GM12864 (cell line): ENCODE measurements around the gene ST6GALNAC1.

Experiments
- DNase-seq: peaks from one replicate; pipeline ENCODE4 v3.0.0-alpha.2; 2011; ENCODE audit warnings: low read depth
- H3K4me3 ChIP-seq: 2 replicates; pipeline ENCODE4 v1.5.1; 2011; ENCODE audit warnings: mild to moderate bottlenecking, low read depth, low read length, control low read depth
- TF ChIP-seq, protein P1 (sequence below): IDR thresholded peaks from 2 replicates; pipeline ENCODE4 v1.5.1; 2011; ENCODE audit warnings: low read depth, mild to moderate bottlenecking, moderate library complexity, low read length, control low read depth, inconsistent platforms; ENCODE audit errors: missing control alignments

Gene ST6GALNAC1

GRCh38 chr17:76671123-76671911 is 27.8 kb upstream of the ST6GALNAC1 start:
- H3K4me3 ChIP-seq: peak overlapping the region; percentile 66
- DNase-seq: peak; percentile 100
- TF ChIP-seq, protein P1, sequence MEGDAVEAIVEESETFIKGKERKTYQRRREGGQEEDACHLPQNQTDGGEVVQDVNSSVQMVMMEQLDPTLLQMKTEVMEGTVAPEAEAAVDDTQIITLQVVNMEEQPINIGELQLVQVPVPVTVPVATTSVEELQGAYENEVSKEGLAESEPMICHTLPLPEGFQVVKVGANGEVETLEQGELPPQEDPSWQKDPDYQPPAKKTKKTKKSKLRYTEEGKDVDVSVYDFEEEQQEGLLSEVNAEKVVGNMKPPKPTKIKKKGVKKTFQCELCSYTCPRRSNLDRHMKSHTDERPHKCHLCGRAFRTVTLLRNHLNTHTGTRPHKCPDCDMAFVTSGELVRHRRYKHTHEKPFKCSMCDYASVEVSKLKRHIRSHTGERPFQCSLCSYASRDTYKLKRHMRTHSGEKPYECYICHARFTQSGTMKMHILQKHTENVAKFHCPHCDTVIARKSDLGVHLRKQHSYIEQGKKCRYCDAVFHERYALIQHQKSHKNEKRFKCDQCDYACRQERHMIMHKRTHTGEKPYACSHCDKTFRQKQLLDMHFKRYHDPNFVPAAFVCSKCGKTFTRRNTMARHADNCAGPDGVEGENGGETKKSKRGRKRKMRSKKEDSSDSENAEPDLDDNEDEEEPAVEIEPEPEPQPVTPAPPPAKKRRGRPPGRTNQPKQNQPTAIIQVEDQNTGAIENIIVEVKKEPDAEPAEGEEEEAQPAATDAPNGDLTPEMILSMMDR: no peak

DNA sequence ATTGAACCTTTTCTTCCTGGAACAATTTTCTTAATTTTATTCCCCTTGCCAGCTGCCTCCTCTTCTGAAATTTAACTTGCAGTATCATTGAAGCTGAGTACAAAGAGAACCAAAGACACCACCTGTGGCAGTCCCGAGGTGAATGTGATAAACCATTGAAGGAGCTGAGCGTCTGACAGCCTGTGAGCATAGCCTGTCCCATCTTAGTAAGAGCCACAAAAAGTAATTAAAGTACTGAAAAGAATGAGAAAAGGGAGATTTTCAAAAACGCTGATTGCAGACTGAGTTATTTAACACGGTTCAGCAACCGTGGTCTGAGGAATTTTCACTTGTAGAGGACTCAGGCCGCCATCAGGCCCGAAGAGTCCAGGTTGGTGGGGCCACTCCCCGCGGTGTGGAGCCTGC is 27.2 kb upstream of the ST6GALNAC1 start:
- TF ChIP-seq, protein P1: no peak
- DNase-seq: no peak
- H3K4me3 ChIP-seq: no peak overlapping the region

- TF ChIP-seq, protein P1: no peak
- H3K4me3 ChIP-seq: no peak overlapping the region
- no peak for DNase-seq
Measured at GRCh38 chr17:76670020-76670717, 26.6 kb upstream of the ST6GALNAC1 start.

DNA sequence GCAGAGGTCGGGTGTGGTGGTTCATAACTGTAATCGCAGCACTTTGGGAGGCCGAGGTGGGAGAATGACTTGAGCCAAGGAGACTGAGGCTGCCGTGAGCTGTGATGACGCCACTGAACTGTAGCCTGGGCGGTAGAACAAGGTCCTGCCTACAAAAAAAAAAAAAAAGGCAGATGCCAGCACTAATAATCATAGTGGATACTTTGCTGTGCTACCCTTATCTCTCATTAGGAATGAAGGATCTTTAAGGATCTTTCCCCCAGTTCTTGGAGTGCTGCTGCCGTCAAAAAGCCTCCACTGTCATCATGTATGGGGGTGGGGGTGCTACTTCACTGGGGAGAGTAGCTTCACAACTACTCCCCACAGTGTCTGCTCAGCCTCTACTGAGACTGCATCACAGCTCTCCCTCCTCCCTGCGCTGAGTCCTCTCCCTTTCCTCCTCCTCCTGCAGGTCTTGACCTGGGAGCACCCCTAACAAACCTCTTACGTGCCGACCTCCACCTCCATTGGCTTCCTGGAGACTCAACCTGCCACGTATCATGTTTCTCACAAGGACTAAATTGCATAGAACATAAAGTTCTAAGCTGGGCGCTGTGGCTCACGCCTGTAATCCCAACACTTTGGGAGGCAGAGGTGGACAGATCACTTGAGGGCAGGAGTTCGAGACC is 24.4 kb upstream of the ST6GALNAC1 start:
- no peak overlapping the region for H3K4me3 ChIP-seq
- no peak for DNase-seq
- TF ChIP-seq, protein P1: no peak

GRCh38 chr17:76667491-76667755 is 23.9 kb upstream of the ST6GALNAC1 start:
- no peak for DNase-seq
- H3K4me3 ChIP-seq: no peak overlapping the region
- TF ChIP-seq, protein P1: no peak

- H3K4me3 ChIP-seq: no peak overlapping the region
- TF ChIP-seq, protein P1: no peak
- DNase-seq: no peak
Measured at GRCh38 chr17:76660656-76661042, 17.1 kb upstream of the ST6GALNAC1 start.
